Measurements from ENCODE around the gene LRP11. TPM values are rescaled to one million over a fixed set of nuclear protein-coding genes. Genes with fewer than 3 reads are reported as not detected.
"Not testable (repeated sequence)": the region's sequence is repeated elsewhere in the genome, so short reads cannot be mapped to it uniquely, and the experiment has no call there.

LRP11 gene
- total RNA-seq = 11.1 TPM

GRCh38 chr6:149863698-149864577 lies at the start of gene LRP11:
Gene LRP11, minus strand, starts transcription at chr6:149864359. Its CDS starts 339 bp downstream, at chr6:149864020.
- ATAC-seq (peak; percentile 84), DNase-seq (ENCODE audit: low spot score) (peak; percentile 95)

GRCh38 chr6:149913540-149914240 lies 49.5 kb upstream of the LRP11 start:
- ATAC-seq = no peak
- DNase-seq (ENCODE audit: low spot score) = no peak

- DNase-seq (ENCODE audit: low spot score) = no peak
- ATAC-seq = no peak
These were observed 48.9 kb upstream of the LRP11 start for GRCh38 chr6:149913085-149913484.

- not testable (repeated sequence) for ATAC-seq; DNase-seq (ENCODE audit: low spot score)
These were observed 48.5 kb upstream of the LRP11 start for GRCh38 chr6:149912680-149913079.

- no peak for ATAC-seq
- DNase-seq (ENCODE audit: low spot score) = no peak
These were observed 46.6 kb upstream of the LRP11 start for GRCh38 chr6:149910721-149911151.

- DNase-seq (ENCODE audit: low spot score) (no peak), ATAC-seq (no peak)
These were observed 45.7 kb upstream of the LRP11 start for GRCh38 chr6:149909701-149910470.

GRCh38 chr6:149908480-149908879 lies 44.3 kb upstream of the LRP11 start:
- peak; percentile 15 for DNase-seq (ENCODE audit: low spot score)
- ATAC-seq = not testable (repeated sequence)

GRCh38 chr6:149907317-149907716 lies 43.2 kb upstream of the LRP11 start:
- ATAC-seq (no peak), DNase-seq (ENCODE audit: low spot score) (peak; percentile 11)

GRCh38 chr6:149906405-149906804 lies 42.2 kb upstream of the LRP11 start:
- ATAC-seq (no peak), DNase-seq (ENCODE audit: low spot score) (no peak)

GRCh38 chr6:149905911-149906371 lies 41.8 kb upstream of the LRP11 start:
- ATAC-seq (peak; percentile 33), DNase-seq (ENCODE audit: low spot score) (no peak)

GRCh38 chr6:149905371-149905910 lies 41.3 kb upstream of the LRP11 start:
- DNase-seq (ENCODE audit: low spot score) = no peak
- ATAC-seq = no peak

- ATAC-seq = no peak
- DNase-seq (ENCODE audit: low spot score) = no peak
These were observed 40.7 kb upstream of the LRP11 start for GRCh38 chr6:149904661-149905370.

- ATAC-seq (no peak), DNase-seq (ENCODE audit: low spot score) (no peak)
These were observed 39.9 kb upstream of the LRP11 start for GRCh38 chr6:149903938-149904611.

- DNase-seq (ENCODE audit: low spot score) (no peak), ATAC-seq (no peak)
These were observed 37.4 kb upstream of the LRP11 start for GRCh38 chr6:149901444-149902140.

- no peak for ATAC-seq
- no peak for DNase-seq (ENCODE audit: low spot score)
These were observed 36.7 kb upstream of the LRP11 start for GRCh38 chr6:149900620-149901443.

GRCh38 chr6:149899926-149900619 lies 35.9 kb upstream of the LRP11 start:
- no peak for ATAC-seq
- DNase-seq (ENCODE audit: low spot score) = no peak

- ATAC-seq (no peak), DNase-seq (ENCODE audit: low spot score) (no peak)
These were observed 35.3 kb upstream of the LRP11 start for GRCh38 chr6:149899486-149899885.
